Measurements from ENCODE around the gene VEGFA.

Gene VEGFA

DNA sequence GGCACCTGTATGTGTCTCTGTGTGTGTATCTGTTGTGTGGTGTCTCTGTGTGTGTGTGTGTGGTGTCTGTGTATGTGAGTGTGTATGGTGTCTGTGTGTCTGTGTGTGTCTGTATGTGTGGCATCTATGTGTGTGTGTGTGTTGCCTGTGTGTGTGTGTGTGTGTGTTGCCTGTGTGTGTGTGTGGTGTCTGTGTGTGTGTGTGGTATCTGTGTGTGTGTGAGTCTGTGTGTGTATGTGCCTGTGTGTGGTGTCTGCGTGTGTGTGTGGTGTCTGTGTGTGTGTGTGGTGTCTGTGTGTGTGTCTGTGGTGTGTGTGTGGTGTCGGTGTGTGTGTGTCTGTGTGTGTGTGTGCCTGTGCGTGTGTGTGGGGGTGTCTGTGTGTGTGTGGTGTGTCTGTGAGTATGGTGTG, 31.7 kb upstream of the VEGFA start:
- TF ChIP-seq BACH2 (CRISPR knock-in tag; IDR thresholded peaks at IDR 0.05; ENCODE audit: borderline replicate concordance) = no peak
- TF ChIP-seq OSR1 (CRISPR knock-in tag; IDR thresholded peaks at IDR 0.05) = no peak
- TF ChIP-seq ZNF70 (CRISPR knock-in tag; IDR thresholded peaks at IDR 0.05) = no peak
- no peak for TF ChIP-seq ZFP30 (CRISPR knock-in tag; IDR thresholded peaks at IDR 0.05)
- no peak for TF ChIP-seq ZNF565 (CRISPR knock-in tag; conservative IDR thresholded peaks at IDR 0.05; ENCODE audit: low read depth)
- TF ChIP-seq, protein P1, sequence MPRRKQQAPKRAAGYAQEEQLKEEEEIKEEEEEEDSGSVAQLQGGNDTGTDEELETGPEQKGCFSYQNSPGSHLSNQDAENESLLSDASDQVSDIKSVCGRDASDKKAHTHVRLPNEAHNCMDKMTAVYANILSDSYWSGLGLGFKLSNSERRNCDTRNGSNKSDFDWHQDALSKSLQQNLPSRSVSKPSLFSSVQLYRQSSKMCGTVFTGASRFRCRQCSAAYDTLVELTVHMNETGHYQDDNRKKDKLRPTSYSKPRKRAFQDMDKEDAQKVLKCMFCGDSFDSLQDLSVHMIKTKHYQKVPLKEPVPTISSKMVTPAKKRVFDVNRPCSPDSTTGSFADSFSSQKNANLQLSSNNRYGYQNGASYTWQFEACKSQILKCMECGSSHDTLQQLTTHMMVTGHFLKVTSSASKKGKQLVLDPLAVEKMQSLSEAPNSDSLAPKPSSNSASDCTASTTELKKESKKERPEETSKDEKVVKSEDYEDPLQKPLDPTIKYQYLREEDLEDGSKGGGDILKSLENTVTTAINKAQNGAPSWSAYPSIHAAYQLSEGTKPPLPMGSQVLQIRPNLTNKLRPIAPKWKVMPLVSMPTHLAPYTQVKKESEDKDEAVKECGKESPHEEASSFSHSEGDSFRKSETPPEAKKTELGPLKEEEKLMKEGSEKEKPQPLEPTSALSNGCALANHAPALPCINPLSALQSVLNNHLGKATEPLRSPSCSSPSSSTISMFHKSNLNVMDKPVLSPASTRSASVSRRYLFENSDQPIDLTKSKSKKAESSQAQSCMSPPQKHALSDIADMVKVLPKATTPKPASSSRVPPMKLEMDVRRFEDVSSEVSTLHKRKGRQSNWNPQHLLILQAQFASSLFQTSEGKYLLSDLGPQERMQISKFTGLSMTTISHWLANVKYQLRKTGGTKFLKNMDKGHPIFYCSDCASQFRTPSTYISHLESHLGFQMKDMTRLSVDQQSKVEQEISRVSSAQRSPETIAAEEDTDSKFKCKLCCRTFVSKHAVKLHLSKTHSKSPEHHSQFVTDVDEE (CRISPR knock-in tag; IDR thresholded peaks at IDR 0.05) = no peak
- no peak for TF ChIP-seq RARB (CRISPR knock-in tag; IDR thresholded peaks at IDR 0.05)
- no peak for TF ChIP-seq TOX (CRISPR knock-in tag; IDR thresholded peaks at IDR 0.05; ENCODE audit: borderline replicate concordance)
- no peak for TF ChIP-seq ESRRG (CRISPR knock-in tag; IDR thresholded peaks at IDR 0.05)
- no peak for TF ChIP-seq PPARA (CRISPR knock-in tag; IDR thresholded peaks at IDR 0.05; ENCODE audit: borderline replicate concordance)
- no peak for TF ChIP-seq SNAI2 (CRISPR knock-in tag; IDR thresholded peaks at IDR 0.05)
- no peak for TF ChIP-seq ARNTL (CRISPR knock-in tag; IDR thresholded peaks at IDR 0.05; ENCODE audit: borderline replicate concordance, low read depth)
- TF ChIP-seq, protein P2, sequence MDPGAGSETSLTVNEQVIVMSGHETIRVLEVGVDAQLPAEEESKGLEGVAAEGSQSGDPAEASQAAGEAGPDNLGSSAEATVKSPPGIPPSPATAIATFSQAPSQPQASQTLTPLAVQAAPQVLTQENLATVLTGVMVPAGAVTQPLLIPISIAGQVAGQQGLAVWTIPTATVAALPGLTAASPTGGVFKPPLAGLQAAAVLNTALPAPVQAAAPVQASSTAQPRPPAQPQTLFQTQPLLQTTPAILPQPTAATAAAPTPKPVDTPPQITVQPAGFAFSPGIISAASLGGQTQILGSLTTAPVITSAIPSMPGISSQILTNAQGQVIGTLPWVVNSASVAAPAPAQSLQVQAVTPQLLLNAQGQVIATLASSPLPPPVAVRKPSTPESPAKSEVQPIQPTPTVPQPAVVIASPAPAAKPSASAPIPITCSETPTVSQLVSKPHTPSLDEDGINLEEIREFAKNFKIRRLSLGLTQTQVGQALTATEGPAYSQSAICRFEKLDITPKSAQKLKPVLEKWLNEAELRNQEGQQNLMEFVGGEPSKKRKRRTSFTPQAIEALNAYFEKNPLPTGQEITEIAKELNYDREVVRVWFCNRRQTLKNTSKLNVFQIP (CRISPR knock-in tag; IDR thresholded peaks at IDR 0.05; ENCODE audit: borderline replicate concordance, low read depth) = no peak

GRCh38 chr6:43738877-43739641, 31.0 kb upstream of the VEGFA start:
- ATAC-seq = no peak
- TF ChIP-seq, protein P2 (CRISPR knock-in tag; IDR thresholded peaks at IDR 0.05; ENCODE audit: borderline replicate concordance, low read depth) = no peak
- TF ChIP-seq TCF4 (CRISPR knock-in tag; IDR thresholded peaks at IDR 0.05; ENCODE audit: borderline replicate concordance) (no peak), ZNF565 (CRISPR knock-in tag; conservative IDR thresholded peaks at IDR 0.05; ENCODE audit: low read depth) (no peak), GLIS3 (CRISPR knock-in tag; IDR thresholded peaks at IDR 0.05) (no peak), PPARA (CRISPR knock-in tag; IDR thresholded peaks at IDR 0.05; ENCODE audit: borderline replicate concordance) (no peak)

More for the DNA sequence above, 31.7 kb upstream of the VEGFA start:
- ATAC-seq = no peak

DNA sequence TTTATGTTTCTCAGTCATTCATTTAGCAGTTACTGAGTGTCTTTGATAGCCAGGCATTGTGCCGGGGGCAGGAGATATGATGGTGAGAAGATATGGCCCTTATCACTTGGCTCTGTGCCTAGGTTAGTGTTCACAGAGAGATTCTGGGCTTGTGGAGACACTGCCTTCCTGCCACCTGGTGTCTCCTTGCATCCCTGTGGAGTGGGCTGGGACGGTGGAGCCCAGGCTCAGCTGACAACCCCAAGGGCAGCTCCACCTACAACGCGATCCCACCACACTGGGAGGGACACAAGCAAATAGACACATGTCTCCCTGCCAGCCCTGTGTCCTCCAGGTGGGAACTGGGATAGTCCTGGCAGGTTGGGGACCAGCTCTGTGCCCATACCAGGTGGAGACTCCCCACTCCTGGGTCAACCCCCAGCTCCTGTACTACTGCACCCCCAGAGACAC, 30.3 kb upstream of the VEGFA start:
- no peak for ATAC-seq
- no peak for TF ChIP-seq PPARA (CRISPR knock-in tag; IDR thresholded peaks at IDR 0.05; ENCODE audit: borderline replicate concordance)
- TF ChIP-seq, protein P1 (CRISPR knock-in tag; IDR thresholded peaks at IDR 0.05) = no peak
- TF ChIP-seq CREB5 (CRISPR knock-in tag; IDR thresholded peaks at IDR 0.05; ENCODE audit: low read depth) = no peak
- no peak for TF ChIP-seq ISL1 (CRISPR knock-in tag; IDR thresholded peaks at IDR 0.05)
- no peak for TF ChIP-seq PATZ1 (CRISPR knock-in tag; IDR thresholded peaks at IDR 0.05; ENCODE audit: borderline replicate concordance)
- TF ChIP-seq, protein P2 (CRISPR knock-in tag; IDR thresholded peaks at IDR 0.05; ENCODE audit: borderline replicate concordance, low read depth) = no peak
- TF ChIP-seq ZC3H10 (CRISPR knock-in tag; IDR thresholded peaks at IDR 0.05) = no peak
- TF ChIP-seq SNAI2 (CRISPR knock-in tag; IDR thresholded peaks at IDR 0.05) = no peak
- no peak for TF ChIP-seq TCF4 (CRISPR knock-in tag; IDR thresholded peaks at IDR 0.05; ENCODE audit: borderline replicate concordance)
- no peak for TF ChIP-seq BACH2 (CRISPR knock-in tag; IDR thresholded peaks at IDR 0.05; ENCODE audit: borderline replicate concordance)
- TF ChIP-seq ZNF8 (CRISPR knock-in tag; IDR thresholded peaks at IDR 0.05) = no peak
- no peak for TF ChIP-seq ARNTL (CRISPR knock-in tag; IDR thresholded peaks at IDR 0.05; ENCODE audit: borderline replicate concordance, low read depth)
- TF ChIP-seq CSDC2 (CRISPR knock-in tag; IDR thresholded peaks at IDR 0.05) = no peak
- TF ChIP-seq ZNF70 (CRISPR knock-in tag; IDR thresholded peaks at IDR 0.05) = no peak

Measured in SK-N-SH treated with all-trans-retinoic acid at 6 μM for 48 hours (cell line).